CD4-positive, alpha-beta T cell treated with Interferon alpha-2 for 1 hour (primary cell): ENCODE data around the gene SLC2A11.

ENCODE experiments used
- DNase-seq, 2 donors: peaks; one replicate each; pipeline ENCODE4 v3.0.0-alpha.2; 2020 to 2022

SLC2A11 gene

DNA sequence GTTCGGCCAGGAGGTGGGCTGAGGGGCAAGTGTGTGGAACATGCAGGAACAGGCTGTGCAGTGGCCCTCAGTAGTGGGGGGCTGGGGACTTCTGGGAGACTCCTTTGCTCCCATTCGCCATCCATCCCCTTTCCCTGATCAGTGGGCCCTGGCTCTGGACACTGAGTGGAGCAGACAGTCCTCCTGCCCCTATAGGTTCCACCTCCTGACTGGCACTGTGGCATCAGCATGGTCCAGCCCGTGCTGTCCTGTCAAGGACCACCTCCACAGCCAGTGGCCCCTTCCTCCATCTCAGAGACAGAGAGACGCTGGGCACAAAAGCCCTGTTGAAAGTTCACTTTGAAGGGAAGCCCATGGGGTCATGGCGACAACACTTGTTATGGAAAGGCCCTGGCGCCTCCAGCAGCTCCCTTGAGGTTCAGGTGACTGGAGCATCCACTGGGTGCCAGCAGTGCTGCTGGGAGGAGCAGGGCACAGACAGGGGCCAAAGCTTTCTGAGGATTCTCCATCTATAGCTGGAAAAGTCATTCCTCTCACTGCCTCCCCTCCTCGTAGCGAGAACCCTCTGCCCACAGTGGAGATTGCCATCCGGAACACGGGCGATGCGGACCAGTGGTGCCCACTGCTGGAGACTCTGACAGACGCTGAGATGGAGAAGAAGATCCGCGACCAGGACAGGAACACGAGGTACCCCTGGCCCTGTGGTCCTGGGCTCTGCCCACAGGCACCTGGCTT lies 24.5 kb upstream of the SLC2A11 start:
- no peak for DNase-seq

GRCh38 chr22:23833911-23834317 lies 23.8 kb upstream of the SLC2A11 start:
- DNase-seq: no peak

GRCh38 chr22:23834406-23834792 lies 23.3 kb upstream of the SLC2A11 start:
- DNase-seq: no peak

GRCh38 chr22:23834793-23835483 lies 22.7 kb upstream of the SLC2A11 start:
- DNase-seq: no peak

GRCh38 chr22:23835484-23836144 lies 22.1 kb upstream of the SLC2A11 start:
- no peak for DNase-seq

DNA sequence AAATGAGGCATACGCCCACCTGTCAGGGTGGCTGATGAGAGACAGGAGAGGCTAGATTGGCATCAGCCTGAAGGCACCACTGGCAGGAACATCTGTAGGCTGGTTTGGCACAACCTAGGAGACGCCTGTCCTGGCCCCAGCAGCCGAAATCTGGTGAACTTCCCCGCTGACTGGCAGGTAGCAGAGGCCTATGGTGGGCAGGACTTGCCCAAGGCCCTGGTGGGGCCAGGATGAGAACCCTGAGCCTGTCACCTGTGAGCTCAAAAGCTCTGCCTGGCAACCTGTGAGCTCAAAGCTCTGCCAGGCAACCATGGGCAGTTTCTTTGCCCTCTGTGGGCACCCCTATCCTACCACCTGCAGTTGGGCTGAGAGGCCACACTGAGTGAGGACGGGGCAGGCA lies 21.4 kb upstream of the SLC2A11 start:
- no peak for DNase-seq

DNA sequence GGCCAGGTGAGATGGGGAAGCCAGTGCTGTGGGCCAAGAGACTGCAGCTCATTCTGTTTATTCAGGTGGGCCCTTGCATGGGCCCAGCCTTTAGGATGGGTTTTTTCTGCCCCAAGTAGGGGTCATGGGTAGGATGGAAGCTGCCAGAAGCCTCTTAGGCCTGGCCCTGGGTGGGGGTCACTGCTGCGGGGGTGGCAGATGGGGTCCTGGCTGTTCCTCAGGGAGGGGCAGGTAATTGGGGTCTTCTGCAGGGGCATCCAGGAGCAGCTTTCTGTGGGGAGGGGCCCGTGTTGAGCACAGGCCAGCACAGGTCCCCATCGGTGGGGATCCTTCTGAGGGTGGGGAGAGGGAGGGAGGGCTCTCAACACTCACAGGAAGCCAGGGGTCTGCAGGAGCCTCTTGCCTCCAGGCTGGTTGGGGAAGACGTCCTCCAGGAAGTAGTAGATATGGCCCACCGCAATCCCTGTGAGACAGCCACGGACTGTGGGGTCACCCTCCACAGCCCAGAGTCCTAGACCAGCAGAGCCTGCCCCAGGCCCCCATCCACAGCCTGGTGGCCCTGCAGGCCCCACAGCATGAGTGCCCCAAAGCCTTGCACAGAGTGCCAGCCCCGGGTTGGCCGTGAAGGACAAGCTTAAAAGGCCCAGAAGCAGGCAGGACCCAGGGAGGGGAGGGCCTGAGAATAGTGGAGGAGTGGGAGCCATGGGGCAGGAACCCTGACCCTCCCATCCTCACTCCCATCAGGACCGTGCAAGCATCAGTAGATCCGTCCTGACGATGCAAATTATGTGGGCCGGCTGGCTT lies 20.8 kb upstream of the SLC2A11 start:
- no peak for DNase-seq

DNA sequence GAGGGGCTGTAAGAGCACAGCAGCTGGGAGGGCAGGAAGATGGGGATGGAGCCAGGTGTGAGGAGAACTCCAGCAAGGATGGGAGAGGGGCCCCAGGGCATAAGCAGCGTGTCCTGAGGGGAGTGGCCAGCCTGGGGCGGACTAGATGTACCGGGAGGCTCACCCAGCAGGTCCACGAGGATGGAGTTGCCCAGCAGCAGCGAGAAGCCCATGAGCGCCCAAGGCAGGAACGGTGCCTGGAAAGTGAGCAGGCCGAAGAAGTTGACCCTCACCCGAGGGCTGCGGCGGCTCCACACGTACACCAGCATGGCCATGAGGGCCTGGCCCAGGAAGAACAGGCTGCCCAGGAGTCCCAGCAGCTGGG lies 20.2 kb upstream of the SLC2A11 start:
- no peak for DNase-seq

DNA sequence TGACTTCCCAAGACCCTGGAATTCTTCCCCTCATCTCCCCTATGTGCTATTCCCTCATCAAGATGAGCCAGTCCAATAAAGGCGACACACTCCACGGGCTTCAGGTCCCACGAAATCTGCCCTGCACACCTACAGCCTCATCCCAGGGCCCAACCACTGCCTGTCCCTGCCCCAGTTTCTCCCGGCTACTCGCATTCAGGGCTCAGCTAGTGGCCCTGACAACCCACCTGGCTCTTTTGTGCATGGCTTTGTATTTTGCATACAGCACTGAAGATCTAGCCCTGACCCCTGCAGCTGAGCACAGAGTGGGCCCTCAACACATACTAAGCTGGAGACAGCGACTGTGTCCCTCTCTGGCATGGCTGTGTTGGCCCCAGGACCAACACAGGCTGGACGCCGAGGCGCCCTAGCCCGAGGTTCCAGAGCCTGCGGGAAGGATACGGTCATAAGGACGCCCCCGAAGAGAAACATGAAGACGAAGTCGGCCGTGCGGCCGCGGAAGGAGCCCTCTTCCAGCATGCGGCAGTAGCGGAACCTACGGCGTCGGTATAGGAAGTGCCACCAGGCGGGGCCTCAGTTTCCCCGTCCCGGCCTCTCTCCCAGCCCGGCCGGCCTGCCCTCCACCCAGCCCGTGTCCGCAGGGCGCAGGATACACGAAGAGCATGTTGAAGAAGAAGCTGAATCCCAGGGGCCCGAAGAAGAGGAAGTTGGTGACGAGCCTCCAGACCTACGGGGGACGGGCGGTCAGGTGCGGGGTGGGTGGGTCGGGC lies 19.6 kb upstream of the SLC2A11 start:
- DNase-seq: no peak

DNA sequence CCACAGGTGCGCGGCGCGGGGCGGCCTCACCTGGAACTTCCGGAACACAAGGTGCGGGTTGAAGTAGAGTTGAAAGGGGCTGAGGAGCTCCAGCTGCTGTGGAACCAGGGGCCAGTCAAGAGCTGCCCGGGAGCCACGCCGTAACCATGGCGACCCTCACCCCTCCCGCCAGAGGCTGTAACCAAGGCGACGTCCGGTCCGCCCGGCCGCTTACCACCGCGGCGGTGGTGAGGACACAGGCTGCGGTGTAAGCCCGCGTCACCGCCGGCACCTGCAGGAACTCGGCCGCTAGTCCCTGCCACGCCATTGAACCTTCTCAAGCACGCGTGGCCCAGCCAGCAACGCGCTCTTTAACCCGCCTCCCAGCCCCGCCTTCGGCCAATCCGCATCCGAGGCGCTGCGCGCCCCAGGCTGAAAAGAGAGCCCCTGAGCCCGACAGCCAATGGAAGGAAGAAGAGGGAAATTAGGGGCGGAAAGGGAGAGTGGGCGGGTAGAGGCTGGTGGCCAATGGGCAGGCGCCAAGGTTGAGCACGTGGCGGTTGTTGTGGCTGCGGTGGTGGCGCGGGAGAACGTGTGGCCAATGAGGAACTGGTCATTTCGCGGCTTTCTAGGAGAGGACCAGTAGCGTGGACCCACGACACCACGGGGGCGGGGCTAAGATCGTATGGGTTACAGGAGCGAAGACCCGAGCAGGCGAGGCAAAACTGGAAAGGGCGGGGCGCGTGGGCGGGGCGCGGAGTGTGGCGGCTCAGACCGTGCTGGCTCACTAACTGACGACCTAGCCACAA lies 18.8 kb upstream of the SLC2A11 start, which contains the start of gene DERL3:
Gene DERL3, minus strand, starts transcription at position 326 of the 788 bp plus-strand sequence. Its CDS starts 19 bp downstream, at position 307.
- peak; percentile 97 to 99 for DNase-seq

DNA sequence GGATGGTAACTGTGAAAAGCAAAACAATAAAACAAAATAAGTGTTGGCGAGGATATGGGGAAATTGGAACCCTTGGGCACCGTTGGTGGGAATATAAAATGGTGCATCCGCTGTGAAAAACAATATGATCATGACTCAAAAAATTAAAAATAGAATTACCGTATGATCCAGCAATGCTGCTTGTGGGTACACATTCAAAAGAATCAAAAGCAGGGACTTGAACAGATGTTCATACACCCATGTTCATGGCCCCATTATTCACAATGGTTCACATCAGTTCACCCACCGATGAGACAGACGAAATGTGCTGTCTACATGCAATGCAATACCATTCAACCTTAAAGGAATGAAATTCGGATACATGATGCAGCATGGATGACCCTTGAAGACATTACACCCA lies 17.6 kb upstream of the SLC2A11 start:
- DNase-seq: no peak

DNA sequence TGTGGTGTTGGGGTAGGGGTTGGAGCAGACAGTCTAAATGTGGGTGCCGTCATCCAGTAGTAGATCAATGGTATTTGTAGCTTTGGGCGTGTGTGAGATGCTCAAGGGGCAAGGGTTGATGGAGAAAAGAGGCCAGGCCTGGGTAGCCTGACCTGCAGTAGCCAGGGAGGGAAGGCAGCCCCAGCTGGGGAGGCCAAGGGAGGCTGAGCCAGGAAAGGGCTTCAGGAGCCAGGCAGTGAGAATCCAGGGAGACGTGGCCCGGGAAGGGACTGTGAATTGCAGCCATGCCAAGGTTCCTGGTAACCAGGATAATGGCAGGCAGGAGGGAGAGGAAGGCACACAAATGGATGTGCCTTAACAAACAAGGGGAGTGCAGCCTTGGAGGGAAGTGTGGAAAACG lies 16.4 kb upstream of the SLC2A11 start:
- no peak for DNase-seq

GRCh38 chr22:23841736-23842445 lies 15.8 kb upstream of the SLC2A11 start:
- DNase-seq: no peak

DNA sequence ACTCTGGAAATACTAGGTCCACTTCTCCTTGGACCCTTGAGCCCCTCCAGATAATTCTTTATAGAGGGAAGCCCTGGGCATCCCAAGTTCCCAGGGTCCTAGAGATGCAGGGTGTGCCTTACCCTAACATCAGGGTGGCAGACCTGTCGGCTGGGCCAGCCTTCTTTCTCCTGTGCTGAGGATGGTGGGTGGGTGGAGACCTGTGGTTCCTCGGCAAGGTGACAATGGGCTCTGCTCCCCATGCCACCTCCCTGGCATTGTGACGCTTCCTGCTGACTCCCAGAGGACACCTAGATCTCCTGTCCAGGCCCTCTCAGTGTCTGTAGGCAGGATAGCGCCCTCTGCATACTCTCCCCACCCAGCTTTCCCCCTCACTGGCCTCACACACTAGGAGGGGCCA lies 15.1 kb upstream of the SLC2A11 start:
- DNase-seq: no peak

DNA sequence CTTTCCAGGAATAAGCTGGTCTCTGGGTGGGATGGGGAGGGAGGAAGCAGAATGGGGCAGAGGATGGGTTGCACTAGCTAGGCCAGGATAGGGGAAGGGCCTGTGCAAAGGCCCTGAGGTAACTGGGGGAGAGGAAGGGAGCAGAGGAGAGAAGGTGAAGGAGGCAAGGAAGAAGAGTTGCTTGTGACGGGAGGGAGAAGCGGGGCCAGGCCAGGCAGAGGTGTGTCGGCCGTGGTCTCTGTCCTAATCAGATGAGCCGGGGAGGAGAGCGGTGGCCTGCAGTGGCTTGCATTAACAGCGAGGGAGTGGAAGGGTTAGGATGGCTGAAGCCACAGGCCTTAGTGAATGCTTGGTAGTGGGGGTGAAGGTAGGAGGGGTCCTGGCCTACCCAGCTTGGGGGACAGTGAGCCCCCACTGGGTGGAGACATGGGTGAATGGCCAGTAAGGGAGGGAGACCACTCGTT lies 12.9 kb upstream of the SLC2A11 start:
- DNase-seq: no peak

GRCh38 chr22:23845265-23846080 lies 12.2 kb upstream of the SLC2A11 start:
- no peak for DNase-seq

DNA sequence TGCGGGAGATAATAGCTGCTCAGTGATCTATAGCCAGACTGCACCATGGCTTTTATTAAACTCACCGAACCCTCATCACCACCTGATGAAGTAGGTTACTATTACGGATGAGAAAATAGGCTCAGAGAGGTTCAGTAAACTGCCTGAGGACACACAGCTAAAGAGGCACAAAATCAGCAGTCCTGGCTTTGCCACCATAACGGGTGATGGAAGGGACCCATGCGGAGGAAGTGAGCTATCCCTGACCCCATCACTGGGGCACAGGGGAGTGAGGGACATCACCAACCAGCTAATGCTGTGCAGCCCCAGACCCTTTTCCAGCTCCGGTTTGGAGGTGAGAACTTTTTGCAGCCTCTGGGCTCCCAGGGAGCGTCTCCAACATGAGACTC lies 11.6 kb upstream of the SLC2A11 start:
- no peak for DNase-seq

DNA sequence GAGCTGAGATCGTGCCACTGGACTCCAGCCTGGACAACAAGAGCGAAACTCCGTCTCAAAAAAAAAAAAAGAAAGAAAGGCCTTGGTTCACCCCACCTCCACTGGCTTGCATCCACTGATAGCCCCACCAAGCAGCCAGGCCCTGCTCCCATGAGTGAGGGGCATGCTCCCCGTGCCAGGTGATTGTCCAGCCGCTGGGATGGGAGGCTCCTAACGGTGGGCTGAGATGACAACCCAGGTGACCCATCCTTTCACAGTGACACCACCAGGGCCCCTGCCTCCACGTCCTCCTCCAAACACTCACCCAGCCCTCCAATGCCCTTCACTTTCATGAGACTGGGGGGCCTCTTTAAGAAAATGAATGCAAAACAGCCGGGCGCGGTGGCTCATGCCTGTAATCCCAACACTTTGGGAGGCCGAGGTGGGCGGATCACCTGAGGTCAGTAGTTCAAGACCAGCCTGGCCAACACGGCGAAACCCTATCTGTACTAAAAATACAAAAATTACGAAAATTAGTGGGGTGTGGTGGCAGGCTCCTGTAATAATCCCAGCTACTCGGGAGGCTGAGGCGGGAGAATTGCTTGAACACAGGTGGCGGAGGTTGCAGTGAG lies 10.3 kb upstream of the SLC2A11 start:
- DNase-seq: no peak
